ENCODE results near the gene CDC42SE1. TPM values are rescaled to one million over a fixed set of nuclear protein-coding genes. Genes with fewer than 3 reads are reported as not detected.
"Not testable (repeated sequence)": the region's sequence is repeated elsewhere in the genome, so short reads cannot be mapped to it uniquely, and the experiment has no call there.

CDC42SE1 gene
- polyA plus RNA-seq (2012; ENCODE audit: missing spikeins) = 48.7 TPM

- DNase-seq (ENCODE audit: insufficient read length) (peak; percentile 91), FAIRE-seq (peak; percentile 70)
- TF ChIP-seq TAF1 (IDR thresholded peaks at IDR 0.05; ENCODE audit: borderline replicate concordance, low read depth, low read length) (peak; percentile 78), POLR2AphosphoS5 (IDR thresholded peaks at IDR 0.05; ENCODE audit: low read depth, low read length) (peak; percentile 89), POLR2A (IDR thresholded peaks at IDR 0.05; ENCODE audit: low read depth, low read length) (peak; percentile 92)
These were observed at the start of gene CDC42SE1 for GRCh38 chr1:151059109-151060006. CDC42SE1 (minus strand) TSS chr1:151059622; CDS start chr1:151055730, 3,892 bp downstream.

GRCh38 chr1:151108331-151108730 is 48.9 kb upstream of the CDC42SE1 start:
- FAIRE-seq (no peak), DNase-seq (ENCODE audit: insufficient read length) (no peak)
- TF ChIP-seq TAF1 (IDR thresholded peaks at IDR 0.05; ENCODE audit: borderline replicate concordance, low read depth, low read length) = no peak
- TF ChIP-seq POLR2A (IDR thresholded peaks at IDR 0.05; ENCODE audit: low read depth, low read length) = no peak
- TF ChIP-seq POLR2AphosphoS5 (IDR thresholded peaks at IDR 0.05; ENCODE audit: low read depth, low read length) = no peak

- DNase-seq (ENCODE audit: insufficient read length) (no peak), FAIRE-seq (no peak)
- no peak for TF ChIP-seq TAF1 (IDR thresholded peaks at IDR 0.05; ENCODE audit: borderline replicate concordance, low read depth, low read length)
- TF ChIP-seq POLR2A (IDR thresholded peaks at IDR 0.05; ENCODE audit: low read depth, low read length) = no peak
- no peak for TF ChIP-seq POLR2AphosphoS5 (IDR thresholded peaks at IDR 0.05; ENCODE audit: low read depth, low read length)
These were observed 47.5 kb upstream of the CDC42SE1 start for GRCh38 chr1:151106894-151107293.

- no peak for TF ChIP-seq POLR2A (IDR thresholded peaks at IDR 0.05; ENCODE audit: low read depth, low read length)
- TF ChIP-seq TAF1 (IDR thresholded peaks at IDR 0.05; ENCODE audit: borderline replicate concordance, low read depth, low read length) = no peak
- TF ChIP-seq POLR2AphosphoS5 (IDR thresholded peaks at IDR 0.05; ENCODE audit: low read depth, low read length) = no peak
- DNase-seq (ENCODE audit: insufficient read length) (no peak), FAIRE-seq (no peak)
These were observed 45.2 kb upstream of the CDC42SE1 start for GRCh38 chr1:151104630-151105029.

- DNase-seq (ENCODE audit: insufficient read length) = no peak
- no peak for TF ChIP-seq TAF1 (IDR thresholded peaks at IDR 0.05; ENCODE audit: borderline replicate concordance, low read depth, low read length)
- TF ChIP-seq POLR2A (IDR thresholded peaks at IDR 0.05; ENCODE audit: low read depth, low read length) = no peak
- TF ChIP-seq POLR2AphosphoS5 (IDR thresholded peaks at IDR 0.05; ENCODE audit: low read depth, low read length) = no peak
- FAIRE-seq = no peak
These were observed 38.7 kb upstream of the CDC42SE1 start for GRCh38 chr1:151098126-151098525.

GRCh38 chr1:151097426-151097825 is 38.0 kb upstream of the CDC42SE1 start:
- not testable (repeated sequence) for FAIRE-seq; DNase-seq (ENCODE audit: insufficient read length)

GRCh38 chr1:151085953-151086559 is 26.6 kb upstream of the CDC42SE1 start:
- DNase-seq (ENCODE audit: insufficient read length) (no peak), FAIRE-seq (no peak)
- TF ChIP-seq TAF1 (IDR thresholded peaks at IDR 0.05; ENCODE audit: borderline replicate concordance, low read depth, low read length) (no peak), POLR2A (IDR thresholded peaks at IDR 0.05; ENCODE audit: low read depth, low read length) (no peak), POLR2AphosphoS5 (IDR thresholded peaks at IDR 0.05; ENCODE audit: low read depth, low read length) (no peak)

GRCh38 chr1:151072224-151072623 is 12.8 kb upstream of the CDC42SE1 start:
- FAIRE-seq (no peak), DNase-seq (ENCODE audit: insufficient read length) (no peak)
- TF ChIP-seq POLR2A (IDR thresholded peaks at IDR 0.05; ENCODE audit: low read depth, low read length) = no peak
- TF ChIP-seq TAF1 (IDR thresholded peaks at IDR 0.05; ENCODE audit: borderline replicate concordance, low read depth, low read length) = no peak
- TF ChIP-seq POLR2AphosphoS5 (IDR thresholded peaks at IDR 0.05; ENCODE audit: low read depth, low read length) = no peak

- FAIRE-seq (peak; percentile 87), DNase-seq (ENCODE audit: insufficient read length) (peak; percentile 88)
- TF ChIP-seq POLR2AphosphoS5 (IDR thresholded peaks at IDR 0.05; ENCODE audit: low read depth, low read length) (peak; percentile 97), POLR2A (IDR thresholded peaks at IDR 0.05; ENCODE audit: low read depth, low read length) (peak; percentile 96), TAF1 (IDR thresholded peaks at IDR 0.05; ENCODE audit: borderline replicate concordance, low read depth, low read length) (peak; percentile 81)
These were observed 11.3 kb upstream of the CDC42SE1 start, which contains the start of gene GABPB2 for GRCh38 chr1:151070474-151071276. GABPB2 (plus strand) TSS chr1:151070761; CDS start chr1:151088190, 17,429 bp downstream.

GRCh38 chr1:151069103-151069486 is 9.7 kb upstream of the CDC42SE1 start:
- DNase-seq (ENCODE audit: insufficient read length) (no peak), FAIRE-seq (no peak)
- TF ChIP-seq POLR2AphosphoS5 (IDR thresholded peaks at IDR 0.05; ENCODE audit: low read depth, low read length) = no peak
- no peak for TF ChIP-seq POLR2A (IDR thresholded peaks at IDR 0.05; ENCODE audit: low read depth, low read length)
- no peak for TF ChIP-seq TAF1 (IDR thresholded peaks at IDR 0.05; ENCODE audit: borderline replicate concordance, low read depth, low read length)

- TF ChIP-seq POLR2AphosphoS5 (IDR thresholded peaks at IDR 0.05; ENCODE audit: low read depth, low read length) = no peak
- TF ChIP-seq TAF1 (IDR thresholded peaks at IDR 0.05; ENCODE audit: borderline replicate concordance, low read depth, low read length) = no peak
- TF ChIP-seq POLR2A (IDR thresholded peaks at IDR 0.05; ENCODE audit: low read depth, low read length) = no peak
- FAIRE-seq (no peak), DNase-seq (ENCODE audit: insufficient read length) (no peak)
These were observed 7.8 kb upstream of the CDC42SE1 start for GRCh38 chr1:151067185-151067584.

Measured in GM12892 (cell line).